Measurements from ENCODE around the gene EHMT1.
"Not testable (repeated sequence)": the region's sequence is repeated elsewhere in the genome, so short reads cannot be mapped to it uniquely, and the experiment has no call there.

The EHMT1 gene

DNA sequence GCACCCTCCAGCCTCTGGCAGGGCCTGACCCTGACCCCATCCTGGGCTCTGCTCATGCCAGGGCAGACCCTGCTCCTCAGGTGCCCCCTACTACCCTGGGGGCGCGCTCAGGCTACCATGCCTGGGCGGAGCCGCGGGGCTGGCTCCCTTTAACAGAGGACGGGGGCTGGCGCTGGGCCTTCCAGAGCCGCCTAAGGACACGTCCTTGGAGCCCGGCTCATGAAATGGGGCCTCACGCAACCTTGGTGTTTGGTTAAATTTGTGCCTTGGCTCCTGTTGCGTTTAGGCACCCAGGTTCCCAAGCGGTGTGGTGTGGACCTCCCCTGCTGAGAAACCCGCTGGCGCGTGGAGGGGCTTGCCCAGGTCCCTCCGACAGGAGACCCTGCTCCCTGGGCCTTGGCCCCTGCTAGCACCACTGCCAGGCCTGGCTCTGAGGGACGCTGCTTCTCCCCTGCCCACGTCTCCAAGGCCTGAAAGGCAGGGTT lies 3.4 kb upstream of the EHMT1 start:
- DNase-seq (ENCODE audit: low read depth in 2 of 2), result no peak

DNA sequence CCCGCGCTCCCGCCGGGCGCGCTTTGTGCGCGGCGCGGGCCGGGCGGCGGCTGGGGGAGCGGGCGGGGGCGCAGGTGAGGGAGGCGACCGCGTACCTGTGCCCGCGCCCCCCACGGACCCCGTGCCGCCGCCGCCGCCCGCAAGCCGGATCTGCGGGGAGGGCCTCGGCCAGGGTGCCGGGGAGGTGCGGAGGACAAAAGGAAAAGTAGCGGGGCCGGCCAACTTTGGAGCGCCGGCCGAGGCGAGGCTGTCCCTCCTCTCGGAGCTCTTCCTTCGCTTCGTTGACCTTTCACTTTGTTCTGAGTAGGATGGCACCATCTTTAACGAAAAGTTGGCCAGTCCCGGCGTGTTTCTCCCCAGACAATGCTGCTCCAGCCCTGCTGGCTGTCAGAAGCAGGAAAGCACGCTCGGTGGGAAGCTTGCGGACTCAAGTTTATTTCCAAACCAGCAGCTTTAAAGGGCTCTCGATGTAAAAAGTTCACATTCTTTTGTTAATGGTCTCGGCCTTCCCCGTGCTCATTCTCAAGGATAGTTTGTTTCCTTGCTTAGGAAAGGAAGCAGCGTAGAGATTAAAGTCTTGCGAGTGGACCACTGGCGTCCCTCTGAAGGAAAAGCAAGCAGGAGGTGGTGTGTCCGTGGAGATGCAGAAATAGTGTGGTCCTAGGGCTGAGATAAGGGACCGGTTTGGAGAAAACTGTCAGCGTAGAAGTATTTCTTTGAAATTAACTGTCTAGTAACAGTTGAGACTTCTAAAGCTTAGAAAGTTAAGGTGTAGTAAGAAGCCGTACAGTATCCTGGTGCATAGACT lies 639 bp downstream of the EHMT1 start:
- no peak for DNase-seq (ENCODE audit: low read depth in 2 of 2)

- DNase-seq (ENCODE audit: low read depth in 2 of 2), result no peak
Observed at GRCh38 chr9:137620048-137620405, 1.2 kb downstream of the EHMT1 start.

DNA sequence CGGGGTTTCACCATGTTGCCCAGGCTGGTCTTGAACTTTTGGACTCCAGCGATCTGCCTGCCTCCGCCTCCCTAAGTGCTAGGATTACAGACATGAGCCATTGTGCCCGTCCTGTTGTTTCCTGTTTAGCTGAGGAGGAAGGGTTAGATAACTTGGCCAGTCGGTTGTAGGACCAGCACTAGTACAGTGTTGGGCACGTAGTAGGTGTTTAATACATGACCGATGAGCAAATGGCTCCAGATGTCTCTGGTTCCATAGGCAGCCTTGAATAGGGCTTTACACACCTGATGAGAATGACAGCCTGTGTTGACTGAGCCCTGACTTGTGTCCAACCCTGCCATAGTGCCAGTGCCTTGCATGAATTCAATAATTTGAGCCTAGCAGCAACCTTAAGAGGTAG lies 1.8 kb downstream of the EHMT1 start:
- DNase-seq (ENCODE audit: low read depth in 2 of 2), result no peak

- no peak for DNase-seq (ENCODE audit: low read depth in 2 of 2)
Observed at GRCh38 chr9:137621131-137621757, 2.4 kb downstream of the EHMT1 start.

DNA sequence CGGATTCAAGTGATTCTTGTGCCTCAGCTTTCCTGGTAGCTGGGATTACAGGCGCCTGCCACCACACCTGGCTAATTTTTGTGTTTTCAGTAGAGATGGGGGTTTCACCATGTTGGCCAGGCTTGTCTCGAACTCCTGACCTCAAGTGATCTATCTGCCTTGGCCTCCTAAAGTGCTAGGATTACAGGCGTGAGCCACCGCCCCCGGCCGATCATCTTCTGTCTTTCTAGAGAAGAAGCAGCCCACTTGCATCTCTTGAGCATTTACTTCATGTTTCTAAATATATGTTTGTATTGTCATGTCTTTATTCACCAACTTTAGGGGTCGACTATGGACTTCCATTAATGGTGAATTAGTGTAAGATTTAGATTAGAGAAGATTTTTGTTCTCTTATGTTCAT lies 3.4 kb downstream of the EHMT1 start:
- DNase-seq (ENCODE audit: low read depth in 2 of 2), result not testable (repeated sequence)

DNA sequence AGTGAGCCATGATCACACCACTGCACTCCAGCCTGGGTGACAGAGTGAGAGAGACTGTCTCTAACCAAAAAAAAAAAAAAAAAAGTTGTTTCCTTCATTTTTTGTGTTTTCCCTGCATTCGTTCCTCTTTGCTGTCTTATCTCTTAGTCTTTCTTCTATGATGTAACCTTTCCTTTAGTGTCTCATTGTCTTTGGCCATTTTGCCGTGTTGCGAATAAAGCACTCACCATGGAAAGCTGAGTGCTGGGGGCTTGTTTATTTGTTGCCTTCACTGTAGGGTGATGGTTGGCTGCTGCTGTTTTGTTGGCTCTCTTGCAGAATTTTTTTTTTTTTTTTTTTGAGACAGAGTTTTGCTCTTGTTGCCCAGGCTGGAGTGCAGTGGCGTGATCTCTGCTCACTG lies 7.7 kb downstream of the EHMT1 start:
- no peak for DNase-seq (ENCODE audit: low read depth in 2 of 2)

DNA sequence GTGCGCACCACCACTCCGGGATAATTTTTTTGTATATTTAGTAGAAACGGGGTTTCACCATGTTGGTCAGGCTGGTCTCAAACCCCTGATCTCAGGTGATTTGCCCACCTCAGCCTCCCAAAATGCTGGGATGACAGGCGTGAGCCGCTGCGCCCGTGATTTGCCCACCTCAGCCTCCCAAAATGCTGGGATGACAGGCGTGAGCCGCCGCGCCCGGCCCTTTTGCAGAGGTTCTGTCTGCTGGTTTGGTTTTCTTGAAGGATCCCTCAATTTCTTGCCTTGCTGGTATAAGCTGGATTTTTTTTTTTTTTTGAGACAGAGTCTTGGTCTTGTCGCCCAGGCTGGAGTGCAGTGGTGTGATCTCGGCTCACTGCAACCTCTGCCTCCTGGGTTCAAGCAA lies 8.6 kb downstream of the EHMT1 start:
- not testable (repeated sequence) for DNase-seq (ENCODE audit: low read depth in 2 of 2)

- DNase-seq (ENCODE audit: low read depth in 2 of 2), result no peak
Observed at GRCh38 chr9:137630126-137630525, 11.3 kb downstream of the EHMT1 start.

DNA sequence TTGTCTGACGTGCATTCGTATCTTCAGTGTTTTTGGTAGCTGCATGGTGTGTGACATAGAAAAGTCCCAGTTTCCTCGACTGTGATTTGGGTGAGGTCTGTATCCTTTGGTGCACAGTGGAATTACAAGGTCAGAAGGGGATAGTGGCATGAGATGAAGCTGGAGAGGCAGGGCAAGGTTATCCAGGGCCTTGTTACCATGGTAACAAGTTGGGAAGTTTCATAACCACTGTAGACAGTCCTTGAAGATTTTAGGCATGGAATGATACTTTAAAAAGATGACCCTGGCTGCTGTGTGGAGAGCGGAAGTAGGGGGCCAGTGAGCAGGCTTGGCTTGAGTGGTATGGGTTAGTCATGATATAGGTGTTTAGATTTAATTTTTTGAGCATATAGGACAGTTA lies 11.9 kb downstream of the EHMT1 start:
- DNase-seq (ENCODE audit: low read depth in 2 of 2), result no peak

DNA sequence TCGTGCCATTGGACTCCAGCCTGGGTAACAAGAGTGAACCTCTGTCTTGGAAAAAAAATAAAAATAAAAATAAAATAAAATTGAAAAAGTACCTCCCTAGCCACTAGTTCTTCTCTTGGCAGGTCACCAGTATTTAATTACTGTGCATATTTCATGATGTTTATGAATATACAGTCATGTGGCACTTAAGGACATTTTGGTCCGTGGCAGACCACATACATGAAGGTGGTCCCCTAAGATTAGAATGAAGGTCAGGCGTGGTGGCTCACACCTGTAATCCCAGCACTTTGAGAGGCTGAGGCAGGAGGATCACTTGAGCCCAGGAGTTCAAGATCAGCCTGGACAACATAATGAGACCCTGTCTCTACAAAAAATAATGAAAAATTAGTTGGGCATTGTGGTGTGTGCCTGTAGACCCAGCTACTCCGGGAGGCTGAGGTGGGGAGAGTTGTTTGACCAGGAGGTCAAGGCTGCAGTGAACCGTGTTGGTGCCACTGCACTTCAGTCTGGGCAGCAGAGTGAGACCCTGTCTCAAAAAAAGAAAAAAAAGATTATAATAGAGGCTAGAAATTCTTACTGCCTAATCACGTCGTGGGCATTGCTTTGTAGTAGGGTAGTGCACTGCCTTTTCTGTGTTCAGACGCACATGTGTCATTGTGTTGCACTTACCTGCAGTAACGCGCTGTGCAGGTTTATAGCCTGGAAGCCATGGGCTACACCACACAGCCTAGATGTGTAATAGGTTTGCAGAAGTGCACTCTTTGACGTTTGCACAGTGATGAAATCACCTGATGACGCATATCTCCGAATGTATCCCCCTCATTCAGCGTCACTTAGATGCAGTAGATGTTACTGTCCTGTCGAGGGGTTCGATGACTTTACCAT lies 12.8 kb downstream of the EHMT1 start:
- no peak for DNase-seq (ENCODE audit: low read depth in 2 of 2)

DNA sequence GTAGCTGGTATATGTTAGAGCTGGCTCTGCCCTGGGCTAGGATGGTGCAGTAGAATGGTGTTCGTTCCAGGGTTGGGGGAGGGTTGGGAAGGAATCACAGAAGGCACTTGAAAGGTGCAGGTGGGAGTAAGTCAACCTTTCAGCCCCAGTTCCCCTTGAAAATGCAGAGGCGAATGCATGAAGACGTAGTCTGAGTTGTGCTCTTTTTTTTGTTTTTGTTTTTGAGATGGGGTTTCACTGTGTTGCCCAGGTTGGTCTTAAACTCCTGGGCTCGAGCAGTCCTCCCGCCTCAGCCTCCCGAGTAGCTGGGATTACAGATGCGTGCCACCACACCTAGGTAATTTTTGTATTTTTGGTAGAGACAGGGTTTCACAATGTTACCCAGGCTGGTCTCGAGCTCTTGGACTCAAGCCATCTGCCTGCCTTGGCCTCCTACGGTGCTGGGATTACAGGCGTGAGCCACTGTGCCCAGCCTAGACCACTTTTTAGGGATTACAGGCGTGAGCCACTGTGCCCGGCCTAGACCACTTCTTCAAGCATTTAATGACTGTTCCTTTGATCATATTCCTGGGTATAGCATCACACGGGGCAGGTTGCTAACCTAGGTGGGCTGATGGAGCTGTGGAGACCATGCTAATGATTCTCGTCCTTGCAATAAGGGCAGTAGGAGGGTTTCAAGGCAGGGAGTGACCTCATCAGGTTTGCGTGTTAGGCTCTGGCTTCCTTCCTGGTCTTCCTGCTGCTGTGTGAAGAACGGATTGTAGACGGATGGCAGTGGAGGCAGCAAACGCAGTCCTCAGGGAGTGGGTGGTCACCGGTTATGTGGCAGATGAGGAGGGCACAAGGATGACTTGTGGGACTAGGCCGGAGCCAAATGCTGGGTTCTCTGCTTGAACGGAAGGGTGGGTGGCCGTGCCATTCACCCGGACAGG lies 13.7 kb downstream of the EHMT1 start:
- DNase-seq (ENCODE audit: low read depth in 2 of 2), result no peak

DNA sequence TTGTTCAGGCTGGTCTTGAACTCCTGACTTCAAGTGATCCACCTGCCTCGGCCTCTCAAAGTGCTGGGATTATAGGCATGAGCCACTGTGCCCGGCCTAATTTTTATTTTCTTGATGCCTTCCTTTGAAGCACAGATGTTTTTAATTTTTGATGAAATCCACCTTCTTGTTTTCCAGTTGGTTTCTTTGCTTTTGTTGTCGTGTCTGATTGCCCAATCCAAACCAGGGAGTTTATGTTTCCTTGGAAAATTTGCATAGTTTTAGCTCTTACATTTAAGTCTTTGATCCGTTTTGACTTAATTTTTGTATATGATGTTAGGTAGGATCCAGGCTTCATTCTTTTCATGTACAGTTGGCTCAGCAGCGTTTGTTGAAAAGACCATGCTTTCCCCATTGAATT lies 15.2 kb downstream of the EHMT1 start:
- DNase-seq (ENCODE audit: low read depth in 2 of 2), result no peak

- DNase-seq (ENCODE audit: low read depth in 2 of 2), result no peak
Observed at GRCh38 chr9:137638680-137639079, 19.9 kb downstream of the EHMT1 start.

DNA sequence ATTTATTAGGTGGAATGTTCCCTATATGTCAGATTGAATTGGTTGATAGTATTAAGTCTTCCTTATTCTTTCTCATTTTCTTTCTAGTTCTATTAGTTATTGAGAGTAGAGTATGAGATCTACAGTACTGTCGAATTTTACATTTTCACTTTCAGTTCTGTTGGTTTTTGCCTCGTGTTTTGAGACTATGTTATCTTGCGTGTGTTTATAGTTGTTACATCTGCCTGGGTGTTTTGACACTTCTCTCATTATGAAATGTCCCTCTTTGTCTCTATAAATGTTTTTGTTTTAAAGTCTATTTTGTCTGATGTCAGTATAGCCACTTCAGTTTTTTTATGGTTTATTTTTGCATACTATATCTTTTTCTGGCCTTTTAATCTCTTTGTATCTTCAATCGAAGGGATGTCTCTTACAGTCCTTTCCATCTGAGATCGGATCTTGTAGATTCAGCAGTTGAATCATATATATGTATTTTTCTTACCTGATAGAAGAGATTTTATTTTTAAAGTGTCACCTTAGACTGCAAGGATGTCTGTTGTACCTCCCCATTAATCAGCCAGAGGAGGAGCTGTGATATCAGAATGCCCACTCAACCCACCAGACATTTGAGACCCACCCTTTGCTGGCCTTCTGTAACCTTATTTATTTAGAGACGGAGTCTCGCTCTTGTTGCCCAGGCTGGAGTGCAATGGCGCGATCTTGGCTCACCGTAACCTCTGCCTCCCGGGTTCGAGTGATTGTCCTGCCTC lies 20.7 kb downstream of the EHMT1 start:
- DNase-seq (ENCODE audit: low read depth in 2 of 2), result no peak

GRCh38 chr9:137640862-137641261 lies 22.1 kb downstream of the EHMT1 start:
- DNase-seq (ENCODE audit: low read depth in 2 of 2), result no peak

DNA sequence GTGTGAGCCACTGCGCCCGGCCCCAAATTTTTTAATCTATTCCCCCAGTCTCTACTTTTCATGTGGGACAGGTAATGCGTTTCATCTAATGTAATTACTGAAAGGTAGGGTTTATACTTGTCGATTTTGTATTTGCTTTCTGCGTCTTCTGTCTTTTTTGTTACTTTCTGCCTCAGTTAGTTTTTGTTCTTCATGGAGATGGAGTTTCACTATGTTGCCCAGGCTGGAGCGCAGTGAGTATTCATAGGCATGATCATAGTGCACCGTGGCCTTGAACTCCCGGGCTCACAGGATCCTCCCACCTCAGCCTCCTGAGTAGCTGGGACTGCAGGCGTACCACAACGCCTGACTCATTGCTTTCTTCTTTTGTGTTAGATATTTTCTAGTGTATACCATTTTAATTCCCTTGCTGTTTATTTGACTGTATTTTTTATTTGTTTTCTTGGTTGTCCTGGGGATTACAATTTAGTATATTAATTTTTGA lies 23.4 kb downstream of the EHMT1 start:
- DNase-seq (ENCODE audit: low read depth in 2 of 2), result no peak

DNA sequence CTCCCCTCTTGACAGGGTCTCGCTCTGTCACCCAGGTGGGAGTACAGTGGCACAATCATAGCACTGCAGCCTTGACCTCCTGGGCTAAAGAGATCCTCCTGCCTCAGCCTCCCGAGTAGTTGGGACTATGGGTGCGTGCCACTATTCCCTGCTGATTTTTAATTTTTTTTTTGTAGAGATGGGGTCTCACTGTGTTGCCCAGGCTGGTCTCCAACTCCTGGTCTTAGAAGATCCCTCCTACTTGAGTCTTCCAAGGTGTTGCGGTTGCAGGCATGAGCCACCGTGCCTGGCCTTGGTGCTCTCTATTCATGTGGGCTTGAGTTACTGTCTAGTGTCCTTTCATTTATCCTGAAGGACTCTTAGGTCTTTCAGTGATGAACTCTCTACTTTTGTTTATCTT lies 24.1 kb downstream of the EHMT1 start:
- DNase-seq (ENCODE audit: low read depth in 2 of 2), result no peak

- DNase-seq (ENCODE audit: low read depth in 2 of 2), result no peak
Observed at GRCh38 chr9:137643921-137644320, 25.1 kb downstream of the EHMT1 start.

GRCh38 chr9:137645211-137645610 lies 26.4 kb downstream of the EHMT1 start:
- no peak for DNase-seq (ENCODE audit: low read depth in 2 of 2)

All from stimulated activated CD4-positive, alpha-beta T cell treated with anti-CD3 and anti-CD28 coated beads, Interleukin-1b, Interleukin-23, amount 100 ng/mL, for 4 hours (primary cell).